DND-41 (cell line): Measurements from ENCODE around the gene SLAIN2.

Experiments
- ATAC-seq: fragments of 200-7000 bp; cut with Tn5 transposase; 3 replicates; pipeline ENCODE4 v1.9.1; 2021; ENCODE audit warnings: low read depth; ENCODE audit not compliant: insufficient read depth
- DNase-seq: peaks from one replicate; pipeline ENCODE4 v3.0.0-alpha.2; 2020
- H2AFZ ChIP-seq: 2 replicates; pipeline ENCODE4 v1.6.0; 2012; ENCODE audit warnings: low read depth, low read length
- H3K27ac ChIP-seq: 2 replicates; pipeline ENCODE4 v1.5.1; 2012; ENCODE audit warnings: low read length, inconsistent platforms
- H3K27me3 ChIP-seq: fragments of 200-600 bp; sonication (generic); 2 replicates; pipeline ENCODE4 v1.6.0; 2012; ENCODE audit warnings: low read length, mild to moderate bottlenecking, inconsistent platforms; ENCODE audit not compliant: insufficient read depth, poor library complexity
- H3K36me3 ChIP-seq: 2 replicates; pipeline ENCODE4 v1.5.1; 2012; ENCODE audit warnings: low read length, inconsistent platforms; ENCODE audit not compliant: insufficient read depth
- H3K4me1 ChIP-seq: 2 replicates; pipeline ENCODE4 v1.5.1; 2012; ENCODE audit warnings: mild to moderate bottlenecking, low read length; ENCODE audit not compliant: insufficient read depth
- H3K4me2 ChIP-seq: 2 replicates; pipeline ENCODE4 v1.6.0; 2012; ENCODE audit warnings: mild to moderate bottlenecking, moderate library complexity, low read length, inconsistent platforms; ENCODE audit not compliant: insufficient read depth
- H3K4me3 ChIP-seq, 2 experiments: fragments of 200-600 bp in 1 of 2; shearing (Covaris generic) in 1 of 2; 2 replicates each; pipeline ENCODE4 v1.5.1; 2012 to 2016; ENCODE audit warnings: inconsistent platforms in 2 of 2, low read length in 2 of 2, mild to moderate bottlenecking in 2 of 2, low read depth in 1 of 2, moderate library complexity in 1 of 2
- H3K79me2 ChIP-seq: 2 replicates; pipeline ENCODE4 v1.6.0; 2012; ENCODE audit warnings: low read length, inconsistent platforms; ENCODE audit not compliant: insufficient read depth
- H3K9ac ChIP-seq: 2 replicates; pipeline ENCODE4 v1.6.0; 2012; ENCODE audit warnings: low read depth, mild to moderate bottlenecking, inconsistent platforms, low read length, moderate library complexity
- H3K9me3 ChIP-seq: 2 replicates; pipeline ENCODE4 v1.5.1; 2012; ENCODE audit warnings: low read length, moderate library complexity, mild to moderate bottlenecking, inconsistent platforms; ENCODE audit not compliant: insufficient read depth, severe bottlenecking
- H4K20me1 ChIP-seq: 2 replicates; pipeline ENCODE4 v1.6.0; 2012; ENCODE audit warnings: low read length; ENCODE audit not compliant: insufficient read depth
- EZH2 ChIP-seq: IDR thresholded peaks from 3 replicates; pipeline ENCODE4 v1.6.1; 2012; ENCODE audit warnings: borderline replicate concordance, low read depth, mild to moderate bottlenecking, moderate library complexity, low read length, inconsistent platforms; ENCODE audit not compliant: severe bottlenecking
- TF ChIP-seq, protein P1 (sequence below): IDR thresholded peaks from 2 replicates; pipeline ENCODE4 v1.5.1; 2012; ENCODE audit warnings: borderline replicate concordance, low read length, moderate library complexity, mild to moderate bottlenecking; ENCODE audit not compliant: poor library complexity, severe bottlenecking; ENCODE audit errors: extremely low read depth

The SLAIN2 gene

DNA sequence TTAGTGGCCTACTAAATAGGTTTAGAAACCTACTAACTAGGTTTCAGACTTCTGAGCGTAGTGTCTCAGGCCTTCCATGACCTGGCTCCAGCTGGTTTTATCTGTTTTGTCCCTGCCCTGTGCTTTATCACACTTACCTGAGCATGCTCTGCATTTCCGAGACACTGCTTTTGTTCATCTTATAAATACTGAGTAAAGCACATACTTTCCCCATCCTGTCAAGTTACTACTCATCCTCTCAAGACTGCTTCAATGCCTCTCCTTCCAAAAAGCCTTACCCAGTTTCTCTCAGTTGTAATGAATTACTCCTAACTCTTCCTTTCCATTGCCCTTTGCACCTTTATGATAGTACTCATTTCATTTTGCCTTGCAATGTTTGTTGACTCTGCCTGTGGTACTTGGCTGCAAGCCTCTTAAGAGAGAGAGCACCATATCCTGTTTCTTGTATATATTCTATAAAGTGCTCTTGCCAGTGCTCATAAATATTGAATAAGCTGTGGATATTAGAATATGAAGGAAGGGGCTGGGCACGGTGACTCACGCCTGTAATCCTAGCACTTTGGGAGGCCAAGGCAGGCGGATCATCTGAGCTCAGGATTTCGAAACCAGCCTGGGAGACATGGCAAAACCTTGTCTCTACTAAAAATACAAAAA is 34.4 kb downstream of the SLAIN2 start:
- no peak overlapping the region for H3K4me2 ChIP-seq
- no peak overlapping the region for H3K27ac ChIP-seq
- no peak for DNase-seq

DNA sequence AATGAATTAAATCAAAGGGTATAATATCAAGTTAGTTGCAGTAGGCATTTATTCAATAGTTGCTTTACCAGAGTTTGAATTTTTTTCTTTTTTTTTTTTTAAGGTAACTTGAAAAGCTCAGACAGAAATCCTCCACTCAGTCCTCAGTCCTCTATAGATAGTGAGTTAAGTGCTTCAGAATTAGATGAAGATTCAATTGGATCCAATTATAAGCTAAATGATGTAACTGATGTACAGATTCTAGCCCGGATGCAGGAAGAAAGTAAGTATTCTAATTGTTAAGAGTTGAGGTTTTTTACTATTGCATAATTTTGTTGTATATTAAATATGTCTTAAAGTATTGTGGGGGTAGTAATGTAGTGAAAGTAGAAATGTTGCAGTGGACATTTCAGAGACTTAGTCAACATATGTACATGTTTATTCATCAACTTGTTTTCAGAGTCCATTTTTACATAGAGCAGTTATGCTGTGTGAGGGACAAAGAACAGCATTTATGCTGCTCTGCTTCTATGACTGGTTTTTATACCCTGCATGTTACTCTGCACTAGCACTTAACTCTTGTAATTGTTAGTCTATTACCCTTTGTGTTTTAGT is 38.4 kb downstream of the SLAIN2 start:
- no peak overlapping the region for H3K27ac ChIP-seq
- no peak for DNase-seq
- H3K27me3 ChIP-seq = no peaks in the 10 kb centered on the region
- no peaks in the 10 kb centered on the region for H3K4me1 ChIP-seq
- H3K9ac ChIP-seq = no peak overlapping the region
- TF ChIP-seq, protein P1, sequence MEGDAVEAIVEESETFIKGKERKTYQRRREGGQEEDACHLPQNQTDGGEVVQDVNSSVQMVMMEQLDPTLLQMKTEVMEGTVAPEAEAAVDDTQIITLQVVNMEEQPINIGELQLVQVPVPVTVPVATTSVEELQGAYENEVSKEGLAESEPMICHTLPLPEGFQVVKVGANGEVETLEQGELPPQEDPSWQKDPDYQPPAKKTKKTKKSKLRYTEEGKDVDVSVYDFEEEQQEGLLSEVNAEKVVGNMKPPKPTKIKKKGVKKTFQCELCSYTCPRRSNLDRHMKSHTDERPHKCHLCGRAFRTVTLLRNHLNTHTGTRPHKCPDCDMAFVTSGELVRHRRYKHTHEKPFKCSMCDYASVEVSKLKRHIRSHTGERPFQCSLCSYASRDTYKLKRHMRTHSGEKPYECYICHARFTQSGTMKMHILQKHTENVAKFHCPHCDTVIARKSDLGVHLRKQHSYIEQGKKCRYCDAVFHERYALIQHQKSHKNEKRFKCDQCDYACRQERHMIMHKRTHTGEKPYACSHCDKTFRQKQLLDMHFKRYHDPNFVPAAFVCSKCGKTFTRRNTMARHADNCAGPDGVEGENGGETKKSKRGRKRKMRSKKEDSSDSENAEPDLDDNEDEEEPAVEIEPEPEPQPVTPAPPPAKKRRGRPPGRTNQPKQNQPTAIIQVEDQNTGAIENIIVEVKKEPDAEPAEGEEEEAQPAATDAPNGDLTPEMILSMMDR = no peak
- no peak for TF ChIP-seq EZH2
- ATAC-seq = no peak
- no peak overlapping the region for H2AFZ ChIP-seq
- peaks cover 47% of the 10 kb centered on the region for H3K36me3 ChIP-seq
- H4K20me1 ChIP-seq = no peaks in the 10 kb centered on the region; the same call in 1 of the 2 replicates
- H3K9me3 ChIP-seq = no peaks in the 10 kb centered on the region
- H3K79me2 ChIP-seq = peaks cover 6% of the 10 kb centered on the region; the same call in 1 of the 2 replicates
- H3K4me3 ChIP-seq = no peak overlapping the region
- H3K4me2 ChIP-seq = no peak overlapping the region

More for the DNA sequence above, 34.4 kb downstream of the SLAIN2 start:
- Histone ChIP-seq H3K79me2 (peaks cover 23% of the 10 kb centered on the region), H4K20me1 (no peaks in the 10 kb centered on the region; the same call in 1 of the 2 replicates), H3K4me1 (no peaks in the 10 kb centered on the region), H3K9ac (no peak overlapping the region), H3K27me3 (no peaks in the 10 kb centered on the region), H3K36me3 (peaks cover 34% of the 10 kb centered on the region), H3K9me3 (no peaks in the 10 kb centered on the region), H3K4me3 (no peak overlapping the region), H2AFZ (no peak overlapping the region)
- TF ChIP-seq, protein P1 = no peak
- no peak for TF ChIP-seq EZH2
- no peak for ATAC-seq

DNA sequence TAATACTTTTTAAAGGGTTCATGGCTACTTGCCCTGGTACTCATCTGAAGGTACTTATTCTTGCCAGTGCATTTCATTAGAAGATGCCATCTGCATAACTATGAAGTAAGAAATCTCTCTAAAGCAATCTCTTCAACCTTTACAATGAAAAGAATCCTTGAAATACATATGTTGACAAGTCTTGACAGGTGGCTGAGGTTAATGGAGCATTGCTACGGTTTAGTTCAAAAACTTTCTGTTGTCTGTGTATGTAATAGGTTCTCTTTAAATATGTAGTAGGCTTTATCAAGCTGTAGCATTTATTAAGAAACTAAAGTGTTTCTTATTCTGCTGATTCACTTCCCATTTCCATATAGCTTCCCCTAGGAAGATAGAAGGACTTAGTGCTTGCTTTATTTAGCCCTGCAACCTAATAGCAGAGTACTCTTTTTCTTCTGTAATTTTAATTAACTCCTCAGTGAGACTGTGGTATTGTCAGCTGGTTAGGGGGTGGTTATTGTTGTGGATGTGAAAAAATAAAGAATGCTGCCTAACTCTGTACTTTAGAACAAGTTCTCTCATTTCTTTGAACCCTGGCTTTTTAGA is 39.3 kb downstream of the SLAIN2 start:
- no peak overlapping the region for H3K4me3 ChIP-seq
- H3K36me3 ChIP-seq = peaks cover 56% of the 10 kb centered on the region
- H4K20me1 ChIP-seq = no peaks in the 10 kb centered on the region; the same call in 1 of the 2 replicates
- no peak for ATAC-seq
- H3K27me3 ChIP-seq = no peaks in the 10 kb centered on the region
- H2AFZ ChIP-seq = no peak overlapping the region
- H3K4me1 ChIP-seq = no peaks in the 10 kb centered on the region
- H3K4me2 ChIP-seq = no peak overlapping the region
- no peak overlapping the region for H3K27ac ChIP-seq
- H3K9ac ChIP-seq = no peak overlapping the region
- H3K9me3 ChIP-seq = no peaks in the 10 kb centered on the region
- H3K79me2 ChIP-seq = peaks cover 3% of the 10 kb centered on the region; the same call in 1 of the 2 replicates
- no peak for TF ChIP-seq EZH2
- TF ChIP-seq, protein P1 = no peak
- no peak for DNase-seq
